NCI-H2196 (cell line): ENCODE measurements around the gene AP3M1.
"Not testable (repeated sequence)": the region's sequence is repeated elsewhere in the genome, so short reads cannot be mapped to it uniquely, and the experiment has no call there.

ENCODE experiments used
- DNase-seq: peaks from one replicate; lab custom pipeline; 2025; ENCODE audit not compliant: unreplicated experiment; lab: John Stamatoyannopoulos, UW

The AP3M1 gene, protein sequence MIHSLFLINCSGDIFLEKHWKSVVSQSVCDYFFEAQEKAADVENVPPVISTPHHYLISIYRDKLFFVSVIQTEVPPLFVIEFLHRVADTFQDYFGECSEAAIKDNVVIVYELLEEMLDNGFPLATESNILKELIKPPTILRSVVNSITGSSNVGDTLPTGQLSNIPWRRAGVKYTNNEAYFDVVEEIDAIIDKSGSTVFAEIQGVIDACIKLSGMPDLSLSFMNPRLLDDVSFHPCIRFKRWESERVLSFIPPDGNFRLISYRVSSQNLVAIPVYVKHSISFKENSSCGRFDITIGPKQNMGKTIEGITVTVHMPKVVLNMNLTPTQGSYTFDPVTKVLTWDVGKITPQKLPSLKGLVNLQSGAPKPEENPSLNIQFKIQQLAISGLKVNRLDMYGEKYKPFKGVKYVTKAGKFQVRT

GRCh38 chr10:74150204-74150989 lies at the start of gene AP3M1:
TSS of gene AP3M1 (minus strand) at chr10:74150828. CDS start at chr10:74138379, 12,449 bp downstream.
- peak; percentile 96 for DNase-seq

DNA sequence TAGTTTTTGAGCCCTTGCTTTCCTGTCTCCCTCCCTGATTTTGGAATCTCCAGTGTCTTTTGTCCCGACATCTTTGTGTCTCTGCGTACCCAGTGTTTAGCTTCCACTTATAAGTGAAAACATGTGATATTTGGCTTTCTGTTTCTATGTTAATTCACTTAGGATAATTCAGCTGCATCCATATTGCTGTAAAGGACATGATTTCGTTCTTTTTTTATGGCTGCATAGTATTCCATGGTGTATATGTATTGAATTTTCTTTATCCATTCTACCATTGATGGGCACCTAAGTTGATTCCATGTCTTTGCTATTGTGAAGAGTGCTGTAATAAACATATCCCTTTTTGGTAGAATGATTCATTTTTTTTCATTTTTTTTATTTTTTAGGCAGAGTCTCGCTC lies 48.7 kb upstream of the AP3M1 start:
- no peak for DNase-seq

- no peak for DNase-seq
These were observed 44.4 kb upstream of the AP3M1 start for GRCh38 chr10:74194999-74195398.

DNA sequence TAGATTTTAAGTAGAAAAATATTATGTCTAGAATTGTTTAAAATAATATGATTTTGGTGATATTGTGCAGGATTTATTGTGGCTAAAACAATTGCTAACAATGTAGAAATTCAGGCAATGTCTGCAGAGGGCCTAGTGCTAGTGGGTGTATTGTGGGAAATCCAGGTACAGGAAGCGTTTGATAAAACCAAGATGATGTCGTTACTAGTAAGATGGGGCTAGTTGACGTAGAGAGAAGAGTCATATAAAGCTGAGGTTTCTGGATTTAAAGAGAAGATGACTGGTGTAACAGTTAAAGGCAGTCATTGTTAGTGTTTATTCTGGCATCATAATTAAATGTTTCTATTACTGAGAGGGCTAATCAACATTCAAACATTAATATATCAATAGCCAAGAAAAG lies 43.9 kb upstream of the AP3M1 start:
- no peak for DNase-seq

GRCh38 chr10:74190494-74190893 lies 39.9 kb upstream of the AP3M1 start:
- DNase-seq: no peak

DNA sequence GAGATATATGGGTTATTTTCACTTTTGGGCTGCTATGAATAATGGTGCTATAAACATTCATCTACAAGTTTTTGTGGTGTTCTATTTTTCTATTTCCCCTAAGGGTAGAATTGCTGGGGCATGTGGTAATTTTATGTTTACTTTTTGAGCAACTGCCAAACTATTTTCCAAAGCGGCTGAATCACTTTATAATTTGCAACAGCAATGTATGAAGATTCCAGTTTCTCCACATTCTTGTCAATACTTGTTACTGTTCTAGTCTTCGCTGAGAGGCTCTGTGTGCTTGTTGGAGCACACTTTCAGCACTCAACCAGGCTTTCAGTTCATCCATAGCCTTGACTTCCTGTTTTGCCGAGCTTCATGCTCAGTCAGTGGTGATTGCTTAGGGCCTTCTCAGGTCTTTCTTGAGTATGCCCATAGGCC lies 39.4 kb upstream of the AP3M1 start:
- peak; percentile 58 for DNase-seq

DNA sequence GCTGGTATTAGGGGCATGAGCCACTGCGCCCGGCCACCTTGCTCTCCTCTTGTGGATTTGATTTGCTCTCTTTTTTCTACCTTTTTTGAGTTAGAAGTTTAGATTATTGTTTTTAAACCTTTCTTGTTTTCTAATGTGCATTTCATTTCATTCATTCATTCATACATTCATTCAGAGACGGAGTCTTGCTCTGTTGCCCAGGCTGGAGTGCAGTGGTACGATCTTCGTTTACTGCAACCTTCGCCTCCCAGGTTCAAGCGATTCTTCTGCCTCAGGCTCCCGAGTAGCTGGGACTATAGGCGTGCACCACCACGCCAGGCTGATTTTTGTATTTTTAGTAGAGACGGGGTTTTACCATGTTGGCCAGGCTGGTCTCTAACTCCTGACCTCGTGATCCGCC lies 38.0 kb upstream of the AP3M1 start:
- not testable (repeated sequence) for DNase-seq

DNA sequence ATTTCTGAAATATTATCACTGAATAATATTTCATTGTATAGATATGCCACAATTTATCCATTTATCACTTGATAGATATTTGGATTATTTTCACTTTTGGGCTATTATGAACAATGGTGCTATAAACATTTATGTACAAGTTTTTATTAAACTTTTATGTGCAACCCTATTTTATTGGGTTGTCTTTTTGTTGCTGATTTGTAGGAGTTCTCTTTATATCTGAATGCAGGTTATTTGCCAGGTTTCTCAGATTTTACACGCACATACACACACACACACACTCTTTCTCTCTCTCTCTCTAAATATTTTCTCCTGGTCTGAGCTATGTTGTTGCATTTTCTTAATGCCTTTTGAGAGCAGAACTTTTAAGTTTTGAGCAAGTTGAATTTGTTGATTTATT lies 36.6 kb upstream of the AP3M1 start:
- no peak for DNase-seq

DNA sequence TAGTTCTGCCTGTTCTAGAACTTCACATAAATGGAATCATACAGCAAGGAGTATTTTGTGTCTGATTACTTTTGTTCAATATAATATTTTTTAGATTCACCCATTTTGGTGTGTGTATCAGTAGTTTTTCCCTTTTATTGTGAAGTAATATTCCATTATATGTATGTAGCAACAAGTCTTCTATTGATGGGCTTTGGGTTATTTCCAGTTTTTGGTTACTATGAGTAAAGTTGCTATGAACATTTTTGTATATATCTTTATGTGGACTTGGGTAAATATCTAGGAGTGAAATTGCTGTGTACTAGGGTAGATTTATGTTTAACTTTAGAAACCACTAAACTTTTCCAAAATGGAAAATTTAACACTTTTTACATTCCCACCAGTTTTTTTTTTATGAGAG lies 36.0 kb upstream of the AP3M1 start:
- no peak for DNase-seq

DNA sequence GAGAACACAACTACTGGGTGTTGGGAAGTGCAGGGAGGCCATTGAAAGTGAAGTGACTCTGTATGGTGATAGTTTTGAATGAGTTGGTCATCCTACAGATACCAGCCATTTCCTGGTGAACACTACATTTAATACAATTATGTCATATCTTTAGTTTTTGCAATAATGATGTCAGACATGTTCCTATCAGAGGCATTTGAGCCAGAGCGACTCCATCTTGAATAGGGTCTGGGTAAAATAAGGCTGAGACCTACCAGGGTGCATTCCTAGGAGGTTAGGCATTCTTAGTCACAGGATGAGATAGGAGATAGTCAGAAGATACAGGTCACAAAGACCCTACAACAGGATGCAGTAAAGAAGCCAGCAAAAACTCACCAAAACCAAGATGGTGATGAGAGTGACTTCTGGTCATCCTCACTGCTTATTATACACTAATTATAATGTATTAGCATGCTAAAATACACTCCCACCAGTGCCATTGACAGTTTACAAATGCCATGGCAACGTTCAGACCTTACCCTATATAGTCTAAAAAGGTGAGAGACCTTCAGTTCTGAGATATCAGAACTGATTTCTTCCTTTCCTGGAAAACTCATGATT lies 28.6 kb upstream of the AP3M1 start:
- DNase-seq: no peak

GRCh38 chr10:74178042-74178791 lies 27.6 kb upstream of the AP3M1 start:
- DNase-seq: no peak

- DNase-seq: no peak
These were observed 26.6 kb upstream of the AP3M1 start for GRCh38 chr10:74177140-74177677.

DNA sequence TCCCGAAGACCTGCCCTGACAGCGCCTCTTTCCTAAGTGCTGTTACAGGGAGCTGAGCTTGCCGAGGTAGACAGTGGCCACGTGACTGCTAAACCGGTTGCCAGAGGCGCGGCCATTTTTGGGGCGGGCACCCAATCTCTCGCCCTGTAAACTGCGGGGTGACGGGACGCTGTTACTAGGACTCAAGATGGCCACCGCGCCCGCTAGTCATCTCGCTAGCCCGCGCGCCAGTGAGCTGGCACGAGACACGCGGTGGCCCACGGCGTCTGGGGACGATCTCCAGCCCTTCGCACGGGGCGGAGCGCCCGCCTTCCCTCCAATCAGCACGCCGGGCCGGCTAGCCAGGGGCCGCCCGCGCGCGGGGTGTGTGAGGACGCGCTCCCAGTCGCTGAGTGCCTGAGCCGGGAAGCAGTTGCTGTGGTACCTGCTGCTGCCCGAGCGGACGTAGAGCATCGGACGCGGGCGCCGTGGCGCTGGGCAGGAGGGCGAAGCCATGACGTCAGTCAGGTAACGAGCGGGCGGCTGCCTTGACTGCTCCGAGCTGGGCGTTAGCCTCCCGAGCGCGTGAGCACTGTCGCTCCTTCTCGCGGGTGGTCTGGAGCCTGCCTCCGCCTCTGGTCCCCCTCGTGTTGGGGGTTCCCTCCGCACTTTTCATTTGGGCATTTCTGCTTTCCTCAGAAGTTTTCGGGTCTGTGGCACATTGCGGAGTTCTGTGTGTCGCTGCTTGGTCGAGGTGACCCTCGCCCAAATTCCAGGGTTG lies 25.9 kb upstream of the AP3M1 start:
- peak; percentile 98 for DNase-seq

DNA sequence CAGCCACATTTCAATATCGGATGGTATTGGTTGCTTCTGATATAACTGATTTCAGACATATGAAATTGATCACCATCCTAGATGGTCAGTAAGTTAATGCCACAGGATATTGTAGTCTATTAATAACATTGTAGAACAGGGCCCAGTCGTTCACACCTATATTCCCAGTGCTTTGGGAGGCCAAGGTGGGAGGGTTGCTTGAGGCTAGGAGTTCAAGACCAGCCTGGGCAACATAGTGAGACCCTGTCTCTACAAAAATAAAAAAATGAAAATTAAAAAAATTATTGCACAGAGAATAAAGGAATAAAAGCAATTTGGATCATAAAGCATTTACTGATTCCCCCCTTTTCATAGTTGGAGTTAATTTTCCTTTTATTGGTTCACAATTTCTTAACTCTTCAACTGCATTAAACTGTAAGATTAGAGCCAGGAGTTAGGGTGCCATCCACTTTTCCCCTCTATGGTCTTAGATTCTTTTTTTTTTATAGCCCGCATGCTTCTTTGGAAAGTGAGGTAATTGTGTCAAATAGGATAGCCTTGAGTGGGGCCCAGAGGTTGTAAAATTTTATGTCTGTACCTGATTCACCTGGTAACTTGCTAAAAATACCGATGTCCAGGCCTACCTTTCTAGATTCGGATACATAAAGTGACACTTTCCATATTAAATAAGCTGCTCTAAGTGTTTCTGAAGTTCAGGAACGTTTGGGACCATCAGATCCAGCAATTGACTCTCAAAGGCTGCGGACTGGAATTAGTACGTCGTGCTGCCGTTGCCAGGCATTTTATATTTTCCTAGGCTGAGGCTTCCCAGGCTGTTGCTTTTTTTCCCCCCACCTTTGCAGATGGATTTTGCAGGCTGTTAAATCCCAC lies 25.1 kb upstream of the AP3M1 start:
- no peak for DNase-seq

- no peak for DNase-seq
These were observed 23.9 kb upstream of the AP3M1 start for GRCh38 chr10:74174521-74174920.

DNA sequence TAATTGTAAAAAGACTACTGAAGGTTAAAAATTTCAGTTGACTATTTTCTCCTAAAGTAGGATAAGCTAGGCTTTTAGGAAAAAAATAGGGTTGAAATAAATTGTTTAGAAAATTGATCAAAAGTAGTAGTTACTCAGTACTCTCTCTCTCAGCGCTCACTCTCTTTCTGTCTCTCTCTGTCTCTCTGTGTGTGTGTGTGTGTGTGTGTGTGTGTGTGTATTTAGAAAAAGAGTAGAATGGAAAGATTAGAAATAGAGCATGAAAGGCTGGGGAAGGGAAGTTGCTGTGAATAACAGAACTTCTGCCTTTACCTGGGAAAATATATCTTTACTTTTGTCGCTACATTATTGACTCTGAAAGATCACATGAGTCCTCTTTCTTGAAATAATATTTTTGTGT lies 21.0 kb upstream of the AP3M1 start:
- no peak for DNase-seq

- no peak for DNase-seq
These were observed 16.8 kb upstream of the AP3M1 start for GRCh38 chr10:74167443-74167842.

- no peak for DNase-seq
These were observed 14.9 kb upstream of the AP3M1 start for GRCh38 chr10:74165530-74165901.
